ENCODE data around the gene CSGALNACT2.

The CSGALNACT2 gene

DNA sequence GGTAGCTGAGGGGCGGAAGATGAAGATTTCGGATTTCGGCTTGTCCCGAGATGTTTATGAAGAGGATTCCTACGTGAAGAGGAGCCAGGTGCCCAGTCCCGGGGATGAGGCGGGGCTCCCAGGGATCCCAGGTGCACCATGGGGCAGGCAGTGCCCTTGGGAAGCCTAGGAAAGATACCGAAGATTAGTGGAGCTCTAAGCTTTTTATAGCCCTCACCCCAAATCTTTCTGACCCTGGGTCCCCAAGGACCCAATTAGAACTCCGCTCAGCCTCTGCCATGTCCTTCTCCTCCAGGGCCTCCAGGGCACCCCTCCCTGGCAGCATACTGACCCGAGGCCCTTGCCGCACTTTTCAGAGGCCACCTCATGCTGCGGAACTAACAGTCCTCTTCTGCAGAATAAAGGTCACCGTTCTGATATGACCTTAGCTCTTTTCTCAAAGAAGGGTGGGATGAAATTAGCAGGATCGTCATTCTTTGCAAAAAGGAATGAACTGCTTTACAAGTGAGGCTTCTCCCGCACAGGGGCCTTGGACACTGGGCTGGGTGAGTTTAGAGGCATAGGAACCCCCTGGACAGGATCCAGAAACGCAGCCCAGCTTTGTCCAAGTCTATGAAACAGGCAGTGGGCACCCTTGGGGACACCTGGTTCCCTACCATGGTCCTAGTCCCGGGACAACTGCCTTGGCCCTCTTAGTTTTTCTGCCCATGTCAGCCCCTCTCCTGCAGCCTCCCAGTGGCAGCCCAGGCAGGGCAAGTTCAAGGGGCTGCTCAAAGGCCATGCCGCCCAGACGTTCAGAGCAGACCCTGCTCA is 17.9 kb upstream of the CSGALNACT2 start:
- no peak overlapping the region for H2AFZ ChIP-seq (ENCODE audit: low read depth)
- H3K4me2 ChIP-seq: no peak overlapping the region
- H3K27ac ChIP-seq: no peak overlapping the region

DNA sequence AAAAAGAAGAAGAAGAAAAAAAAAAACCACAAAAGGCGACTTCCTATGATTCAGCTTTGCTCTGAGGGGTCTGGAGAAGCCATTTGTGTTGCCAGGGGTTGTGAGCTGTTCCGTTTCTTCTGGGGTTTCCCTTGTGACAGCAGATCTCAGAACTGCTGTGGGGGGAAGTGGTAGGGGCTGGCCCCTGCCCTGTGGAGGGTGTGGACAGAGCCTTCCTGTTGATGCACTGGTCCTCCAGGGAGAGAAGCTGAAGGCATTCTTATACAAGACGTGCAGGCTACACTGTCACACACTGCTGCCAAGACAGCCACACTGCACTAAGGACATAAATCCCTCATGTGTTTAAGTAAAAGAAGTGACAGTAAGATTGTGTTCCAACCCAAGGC is 17.3 kb upstream of the CSGALNACT2 start:
- H3K36me3 ChIP-seq (ENCODE audit: insufficient read depth): no peaks in the 10 kb centered on the region
- H3K4me3 ChIP-seq (IDR thresholded peaks at IDR 0.05; ENCODE audit: insufficient read depth, low read depth, low read length): no peak overlapping the region
- H3K4me2 ChIP-seq: no peak overlapping the region
- no peaks in the 10 kb centered on the region for H3K27me3 ChIP-seq (ENCODE audit: insufficient read depth, low read depth)
- H3K79me2 ChIP-seq (ENCODE audit: insufficient read depth, low read depth): no peaks in the 10 kb centered on the region
- no peak overlapping the region for H3K27ac ChIP-seq
- TF ChIP-seq, protein P1, sequence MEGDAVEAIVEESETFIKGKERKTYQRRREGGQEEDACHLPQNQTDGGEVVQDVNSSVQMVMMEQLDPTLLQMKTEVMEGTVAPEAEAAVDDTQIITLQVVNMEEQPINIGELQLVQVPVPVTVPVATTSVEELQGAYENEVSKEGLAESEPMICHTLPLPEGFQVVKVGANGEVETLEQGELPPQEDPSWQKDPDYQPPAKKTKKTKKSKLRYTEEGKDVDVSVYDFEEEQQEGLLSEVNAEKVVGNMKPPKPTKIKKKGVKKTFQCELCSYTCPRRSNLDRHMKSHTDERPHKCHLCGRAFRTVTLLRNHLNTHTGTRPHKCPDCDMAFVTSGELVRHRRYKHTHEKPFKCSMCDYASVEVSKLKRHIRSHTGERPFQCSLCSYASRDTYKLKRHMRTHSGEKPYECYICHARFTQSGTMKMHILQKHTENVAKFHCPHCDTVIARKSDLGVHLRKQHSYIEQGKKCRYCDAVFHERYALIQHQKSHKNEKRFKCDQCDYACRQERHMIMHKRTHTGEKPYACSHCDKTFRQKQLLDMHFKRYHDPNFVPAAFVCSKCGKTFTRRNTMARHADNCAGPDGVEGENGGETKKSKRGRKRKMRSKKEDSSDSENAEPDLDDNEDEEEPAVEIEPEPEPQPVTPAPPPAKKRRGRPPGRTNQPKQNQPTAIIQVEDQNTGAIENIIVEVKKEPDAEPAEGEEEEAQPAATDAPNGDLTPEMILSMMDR (conservative IDR thresholded peaks at IDR 0.05; ENCODE audit: low read depth, low read length): no peak
- H4K20me1 ChIP-seq (ENCODE audit: insufficient read depth): no peaks in the 10 kb centered on the region
- no peaks in the 10 kb centered on the region for H3K4me1 ChIP-seq (ENCODE audit: low read depth, poor library complexity, severe bottlenecking)
- H3K9ac ChIP-seq: no peak overlapping the region
- H2AFZ ChIP-seq (ENCODE audit: low read depth): no peak overlapping the region

More for the DNA sequence above, 17.9 kb upstream of the CSGALNACT2 start:
- Histone ChIP-seq H3K36me3 (ENCODE audit: insufficient read depth) (no peaks in the 10 kb centered on the region), H3K79me2 (ENCODE audit: insufficient read depth, low read depth) (no peaks in the 10 kb centered on the region), H3K4me1 (ENCODE audit: low read depth, poor library complexity, severe bottlenecking) (no peaks in the 10 kb centered on the region), H3K4me3 (IDR thresholded peaks at IDR 0.05; ENCODE audit: insufficient read depth, low read depth, low read length) (no peak overlapping the region), H3K9ac (no peak overlapping the region), H3K27me3 (ENCODE audit: insufficient read depth, low read depth) (no peaks in the 10 kb centered on the region), H4K20me1 (ENCODE audit: insufficient read depth) (no peaks in the 10 kb centered on the region)
- TF ChIP-seq, protein P1 (conservative IDR thresholded peaks at IDR 0.05; ENCODE audit: low read depth, low read length): no peak

DNA sequence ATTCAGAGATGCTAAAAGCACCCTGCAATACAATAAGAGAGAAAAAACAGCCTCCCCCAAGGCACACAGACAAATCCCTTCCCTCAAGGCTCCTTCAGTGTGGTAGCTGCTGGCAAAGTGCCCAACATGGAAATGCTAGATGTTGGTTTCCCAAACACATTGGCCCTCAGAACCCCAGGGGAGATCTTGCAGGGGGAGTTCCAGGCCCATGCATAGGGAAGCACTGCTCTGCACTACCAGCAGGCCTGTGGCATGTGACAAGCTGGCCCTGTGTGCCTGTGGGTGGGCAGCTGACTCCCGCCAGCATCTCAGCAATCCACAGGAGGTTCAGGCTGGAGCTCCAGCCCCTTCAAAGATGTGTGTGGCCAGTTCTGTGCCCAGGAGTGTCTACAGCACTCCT is 16.8 kb upstream of the CSGALNACT2 start:
- no peak overlapping the region for H3K27ac ChIP-seq
- no peaks in the 10 kb centered on the region for H3K79me2 ChIP-seq (ENCODE audit: insufficient read depth, low read depth)
- no peak overlapping the region for H3K4me2 ChIP-seq
- no peak overlapping the region for H3K4me3 ChIP-seq (IDR thresholded peaks at IDR 0.05; ENCODE audit: insufficient read depth, low read depth, low read length)
- TF ChIP-seq, protein P1 (conservative IDR thresholded peaks at IDR 0.05; ENCODE audit: low read depth, low read length): no peak
- no peaks in the 10 kb centered on the region for H3K4me1 ChIP-seq (ENCODE audit: low read depth, poor library complexity, severe bottlenecking)
- H3K9ac ChIP-seq: no peak overlapping the region
- no peaks in the 10 kb centered on the region for H3K27me3 ChIP-seq (ENCODE audit: insufficient read depth, low read depth)
- no peaks in the 10 kb centered on the region for H3K36me3 ChIP-seq (ENCODE audit: insufficient read depth)
- no peak overlapping the region for H2AFZ ChIP-seq (ENCODE audit: low read depth)
- H4K20me1 ChIP-seq (ENCODE audit: insufficient read depth): no peaks in the 10 kb centered on the region

GRCh38 chr10:43122096-43122495 is 16.1 kb upstream of the CSGALNACT2 start:
- no peaks in the 10 kb centered on the region for H3K79me2 ChIP-seq (ENCODE audit: insufficient read depth, low read depth)
- no peaks in the 10 kb centered on the region for H3K36me3 ChIP-seq (ENCODE audit: insufficient read depth)
- TF ChIP-seq, protein P1 (conservative IDR thresholded peaks at IDR 0.05; ENCODE audit: low read depth, low read length): no peak
- H3K9ac ChIP-seq: no peak overlapping the region
- no peak overlapping the region for H3K4me3 ChIP-seq (IDR thresholded peaks at IDR 0.05; ENCODE audit: insufficient read depth, low read depth, low read length)
- no peaks in the 10 kb centered on the region for H4K20me1 ChIP-seq (ENCODE audit: insufficient read depth)
- no peak overlapping the region for H3K27ac ChIP-seq
- no peaks in the 10 kb centered on the region for H3K4me1 ChIP-seq (ENCODE audit: low read depth, poor library complexity, severe bottlenecking)
- no peaks in the 10 kb centered on the region for H3K27me3 ChIP-seq (ENCODE audit: insufficient read depth, low read depth)
- no peak overlapping the region for H2AFZ ChIP-seq (ENCODE audit: low read depth)
- no peak overlapping the region for H3K4me2 ChIP-seq
